ENCODE measurements around the gene OR1L6. TPM values are rescaled to one million over a fixed set of nuclear protein-coding genes. Genes with fewer than 3 reads are reported as not detected.

OR1L6 gene
- not detected for total RNA-seq

- TF ChIP-seq POLR2A (IDR thresholded peaks at IDR 0.05), result no peak
- TF ChIP-seq CTCF (IDR thresholded peaks at IDR 0.05), result no peak
- no peaks in the 10 kb centered on the region for H3K36me3 ChIP-seq
- H3K27ac ChIP-seq, result no peak within 1 kb of the TSS
- no peaks in the 10 kb centered on the region for H3K9me3 ChIP-seq
- no peak within 1 kb of the TSS for H3K4me3 ChIP-seq (replicated peaks in 1 of 3)
- intact Hi-C loops (cut with DNase I), result no loop called here
- no peaks in the 10 kb centered on the region for H3K4me1 ChIP-seq
- 73 to 78% methylated on average over 6 of the region's 6 CpGs for WGBS, 2 donors
- no peak for DNase-seq
- H3K27me3 ChIP-seq, result no peaks in the 10 kb centered on the region
Measured at GRCh38 chr9:122742003-122742402, at the start of gene OR1L6. OR1L6 (plus strand) TSS chr9:122742303; CDS start chr9:122749848, 7,545 bp downstream.

- H3K27ac ChIP-seq, result no peak overlapping the region
- no peaks in the 10 kb centered on the region for H3K36me3 ChIP-seq
- H3K9me3 ChIP-seq, result no peaks in the 10 kb centered on the region
- TF ChIP-seq CTCF (IDR thresholded peaks at IDR 0.05) (no peak), POLR2A (IDR thresholded peaks at IDR 0.05) (no peak)
- intact Hi-C loops (cut with DNase I), result no loop called here
- H3K4me1 ChIP-seq, result no peaks in the 10 kb centered on the region
- no peak overlapping the region for H3K4me3 ChIP-seq (replicated peaks in 1 of 3)
- no peak for DNase-seq
- H3K27me3 ChIP-seq, result no peaks in the 10 kb centered on the region
- 92 to 94% methylated on average over 1 of the region's 1 CpG for WGBS, 2 donors
Measured at GRCh38 chr9:122695696-122696095, 46.4 kb upstream of the OR1L6 start.

GRCh38 chr9:122718038-122718437 is 24.1 kb upstream of the OR1L6 start:
- Histone ChIP-seq H3K27ac (no peak overlapping the region), H3K27me3 (no peaks in the 10 kb centered on the region), H3K4me1 (no peaks in the 10 kb centered on the region), H3K36me3 (no peaks in the 10 kb centered on the region), H3K9me3 (no peaks in the 10 kb centered on the region), H3K4me3 (replicated peaks in 1 of 3) (no peak overlapping the region)
- DNase-seq, result no peak
- 84 to 89% methylated on average over 7 of the region's 7 CpGs for WGBS, 2 donors
- TF ChIP-seq CTCF (IDR thresholded peaks at IDR 0.05), result no peak
- no peak for TF ChIP-seq POLR2A (IDR thresholded peaks at IDR 0.05)
- intact Hi-C loops (cut with DNase I), result no loop called here

GRCh38 chr9:122719218-122719617 is 22.9 kb upstream of the OR1L6 start:
- H3K27ac ChIP-seq, result no peak overlapping the region
- no peaks in the 10 kb centered on the region for H3K27me3 ChIP-seq
- 79 to 82% methylated on average over 4 of the region's 4 CpGs for WGBS, 2 donors
- H3K9me3 ChIP-seq, result no peaks in the 10 kb centered on the region
- TF ChIP-seq CTCF (IDR thresholded peaks at IDR 0.05), result no peak
- no peak for TF ChIP-seq POLR2A (IDR thresholded peaks at IDR 0.05)
- intact Hi-C loops (cut with DNase I), result no loop called here
- no peaks in the 10 kb centered on the region for H3K4me1 ChIP-seq
- no peak overlapping the region for H3K4me3 ChIP-seq (replicated peaks in 1 of 3)
- H3K36me3 ChIP-seq, result no peaks in the 10 kb centered on the region
- DNase-seq, result no peak

GRCh38 chr9:122723690-122724089 is 18.4 kb upstream of the OR1L6 start, which contains the start of gene OR1L4:
OR1L4 (plus strand) TSS chr9:122723990; CDS start chr9:122723990, 0 bp downstream.
- Histone ChIP-seq H3K9me3 (no peaks in the 10 kb centered on the region), H3K4me3 (replicated peaks in 1 of 3) (no peak within 1 kb of the TSS), H3K27me3 (no peaks in the 10 kb centered on the region), H3K27ac (no peak within 1 kb of the TSS), H3K36me3 (no peaks in the 10 kb centered on the region), H3K4me1 (no peaks in the 10 kb centered on the region)
- intact Hi-C loops (cut with DNase I), result no loop called here
- DNase-seq, result no peak
- TF ChIP-seq POLR2A (IDR thresholded peaks at IDR 0.05), result no peak
- TF ChIP-seq CTCF (IDR thresholded peaks at IDR 0.05), result no peak
- WGBS, 2 donors, result 81 to 88% methylated on average over 1 of the region's 1 CpG
